Endodermal cell (in vitro differentiated cells): ENCODE measurements around the gene GPC6. TPM values are rescaled to one million over a fixed set of nuclear protein-coding genes. Genes with fewer than 3 reads are reported as not detected.

Experiments used
- DNase-seq: peaks from one replicate; pipeline ENCODE4 v3.0.0-alpha.2; 2017
- H3K27ac ChIP-seq: 2 replicates; pipeline ENCODE4 v1.5.1; 2013; ENCODE audit warnings: mild to moderate bottlenecking, low read depth, low read length, moderate library complexity
- H3K27me3 ChIP-seq: 2 replicates; pipeline ENCODE4 v1.6.1; 2013; ENCODE audit warnings: mild to moderate bottlenecking, low read length, moderate library complexity; ENCODE audit not compliant: insufficient read depth, control insufficient read depth, poor library complexity, severe bottlenecking
- H3K36me3 ChIP-seq: 2 replicates; pipeline ENCODE4 v1.7.0; 2013; ENCODE audit warnings: mild to moderate bottlenecking, low read length, moderate library complexity; ENCODE audit not compliant: control insufficient read depth, insufficient read depth
- H3K4me1 ChIP-seq: one replicate; pipeline ENCODE4 v1.7.0; 2013; ENCODE audit warnings: low read length; ENCODE audit not compliant: control insufficient read depth, insufficient read depth
- H3K4me3 ChIP-seq: 2 replicates; pipeline ENCODE4 v1.5.1; 2013; ENCODE audit warnings: mild to moderate bottlenecking, low read length, moderate library complexity
- H3K9ac ChIP-seq: 2 replicates; pipeline ENCODE4 v1.6.1; 2013; ENCODE audit warnings: mild to moderate bottlenecking, low read length, moderate library complexity; ENCODE audit not compliant: poor library complexity, severe bottlenecking; ENCODE audit errors: extremely low read depth
- H3K9me3 ChIP-seq: 2 replicates; pipeline ENCODE4 v1.6.1; 2013; ENCODE audit warnings: mild to moderate bottlenecking, low read length, moderate library complexity; ENCODE audit not compliant: control insufficient read depth
- H3K27ac Mint-ChIP-seq: 2 replicates; pipeline ENCODE4 v1.8.0; 2020; ENCODE audit warnings: mixed read lengths
- H3K27me3 Mint-ChIP-seq: 2 replicates; pipeline ENCODE4 v1.8.0; 2021; ENCODE audit warnings: mild to moderate bottlenecking, mixed read lengths; ENCODE audit not compliant: insufficient read depth
- H3K36me3 Mint-ChIP-seq: 2 replicates; pipeline ENCODE4 v1.8.0; 2020; ENCODE audit warnings: low read depth, mixed read lengths
- H3K4me1 Mint-ChIP-seq: 2 replicates; pipeline ENCODE4 v1.8.0; 2020; ENCODE audit warnings: mixed read lengths
- H3K4me3 Mint-ChIP-seq: 2 replicates; pipeline ENCODE4 v1.8.0; 2020; ENCODE audit warnings: mild to moderate bottlenecking, moderate library complexity, mixed read lengths
- H3K9me3 Mint-ChIP-seq: 2 replicates; pipeline ENCODE4 v1.8.0; 2020; ENCODE audit warnings: mild to moderate bottlenecking, mixed read lengths
- CTCF ChIP-seq: fragments of 200-600 bp; sonication (generic); conservative IDR thresholded peaks from 2 replicates; pipeline ENCODE4 v1.5.0; 2021; ENCODE audit warnings: antibody characterized with exemption, mild to moderate bottlenecking
- WGBS, 2 experiments: methylation state at CpG; one replicate each; pipeline versions ENCODE4 v1.1.5 to v1.1.7; 2013; ENCODE audit warnings: missing lambda C conversion rate in 2 of 2, mixed read lengths in 1 of 2; ENCODE audit not compliant: insufficient coverage in 1 of 2, insufficient read length in 1 of 2; 5-methylcytosine and 5-hydroxymethylcytosine counted together
- total RNA-seq, 2 donors: library from RNA; stranded (reverse); fragmentation: NEBNext Ultra II Directional in 1 of 2; extraction: Animal tissue kit (Norgen Biotek cat#: 25700) in 1 of 2; gene quantifications; 2 replicates in 1 of 2; 3 replicates in 1 of 2; pipeline ENCODE4 v1.2.1, GENCODE V29; 2021

Gene GPC6
- total RNA-seq, 2 donors from 2014 or later: 69.6 to 80.4 TPM

GRCh38 chr13:93360021-93360420 is 133.4 kb downstream of the GPC6 start:
- Mint-ChIP-seq H3K4me3 (no peak overlapping the region), H3K27me3 (no peaks in the 10 kb centered on the region), H3K4me1 (peaks cover 8% of the 10 kb centered on the region), H3K27ac (no peak overlapping the region), H3K9me3 (no peaks in the 10 kb centered on the region), H3K36me3 (peaks cover 2% of the 10 kb centered on the region)
- WGBS, 2 experiments: 93 to 94% methylated on average over 3 to 4 of the region's 4 CpGs
- Histone ChIP-seq H3K9ac (no peak overlapping the region), H3K9me3 (no peaks in the 10 kb centered on the region), H3K27me3 (no peaks in the 10 kb centered on the region), H3K27ac (no peak overlapping the region), H3K36me3 (peaks cover 8% of the 10 kb centered on the region), H3K4me1 (peaks cover 2% of the 10 kb centered on the region), H3K4me3 (no peak overlapping the region)
- no peak for TF ChIP-seq CTCF
- no peak for DNase-seq

GRCh38 chr13:93361703-93362102 is 135.1 kb downstream of the GPC6 start:
- no peak for TF ChIP-seq CTCF
- peaks cover 2% of the 10 kb centered on the region for H3K36me3 Mint-ChIP-seq
- 70 to 81% methylated on average over 3 of the region's 3 CpGs for WGBS, 2 experiments
- H3K27ac Mint-ChIP-seq: no peak overlapping the region
- no peaks in the 10 kb centered on the region for H3K9me3 ChIP-seq
- no peak for DNase-seq
- H3K27me3 ChIP-seq: no peaks in the 10 kb centered on the region
- no peaks in the 10 kb centered on the region for H3K4me1 Mint-ChIP-seq
- no peaks in the 10 kb centered on the region for H3K9me3 Mint-ChIP-seq
- H3K9ac ChIP-seq: no peak overlapping the region
- no peaks in the 10 kb centered on the region for H3K4me1 ChIP-seq
- H3K36me3 ChIP-seq: peaks cover 11% of the 10 kb centered on the region
- no peak overlapping the region for H3K27ac ChIP-seq
- no peaks in the 10 kb centered on the region for H3K27me3 Mint-ChIP-seq
- no peak overlapping the region for H3K4me3 ChIP-seq
- no peak overlapping the region for H3K4me3 Mint-ChIP-seq

- Mint-ChIP-seq H3K27me3 (no peaks in the 10 kb centered on the region), H3K4me1 (no peaks in the 10 kb centered on the region), H3K9me3 (no peaks in the 10 kb centered on the region), H3K36me3 (peaks cover 2% of the 10 kb centered on the region), H3K27ac (no peak overlapping the region), H3K4me3 (no peak overlapping the region)
- TF ChIP-seq CTCF: no peak
- no peak for DNase-seq
- no peaks in the 10 kb centered on the region for H3K4me1 ChIP-seq
- no peaks in the 10 kb centered on the region for H3K9me3 ChIP-seq
- WGBS, 2 experiments: 87 to 94% methylated on average over 4 to 5 of the region's 5 CpGs
- peaks cover 11% of the 10 kb centered on the region for H3K36me3 ChIP-seq
- no peak overlapping the region for H3K9ac ChIP-seq
- H3K27ac ChIP-seq: no peak overlapping the region
- H3K27me3 ChIP-seq: no peaks in the 10 kb centered on the region
- H3K4me3 ChIP-seq: no peak overlapping the region
Measured at GRCh38 chr13:93364166-93364565, 137.6 kb downstream of the GPC6 start.
